ENCODE results near the gene NPTX1.
A peak's percentile ranks its signal among the peaks of the same experiment; 100 is the strongest.

The NPTX1 gene

GRCh38 chr17:80485846-80486245, 9.4 kb upstream of the NPTX1 start:
- H4K20me1 ChIP-seq (ENCODE audit: low read depth, low read length), result no peaks in the 10 kb centered on the region
- no peaks in the 10 kb centered on the region for H3K36me3 ChIP-seq (ENCODE audit: low read length)
- no peaks in the 10 kb centered on the region for H3K27me3 ChIP-seq (ENCODE audit: low read length)
- H3K27ac ChIP-seq (ENCODE audit: low read depth, low read length), result peak overlapping the region; percentile 52
- H2AFZ ChIP-seq (ENCODE audit: low read depth, low read length, severe bottlenecking), result no peak overlapping the region
- no peaks in the 10 kb centered on the region for H3K79me2 ChIP-seq (ENCODE audit: insufficient read depth, low read length)
- H3K9me3 ChIP-seq (ENCODE audit: insufficient read depth, low read length), result no peaks in the 10 kb centered on the region
- TF ChIP-seq EZH2phosphoT487 (conservative IDR thresholded peaks at IDR 0.05; ENCODE audit: low read length) (no peak), CTCF (IDR thresholded peaks at IDR 0.05; ENCODE audit: insufficient read depth, low read length, poor library complexity, severe bottlenecking) (no peak)
- no peak overlapping the region for H3K9ac ChIP-seq (ENCODE audit: low read length)
- no peak overlapping the region for H3K4me3 ChIP-seq (ENCODE audit: insufficient read depth, low read length, poor library complexity, severe bottlenecking)
- no peaks in the 10 kb centered on the region for H3F3A ChIP-seq (ENCODE audit: insufficient read depth)
- H3K9me2 ChIP-seq (replicated peaks; ENCODE audit: insufficient read depth, low read length), result no peaks in the 10 kb centered on the region
- H3K4me2 ChIP-seq (ENCODE audit: low read depth, low read length, poor library complexity, severe bottlenecking), result peak overlapping the region; percentile 37

- Histone ChIP-seq H3K27me3 (ENCODE audit: low read length) (no peaks in the 10 kb centered on the region), H3K4me3 (ENCODE audit: insufficient read depth, low read length, poor library complexity, severe bottlenecking) (no peak overlapping the region), H3K9me2 (replicated peaks; ENCODE audit: insufficient read depth, low read length) (no peaks in the 10 kb centered on the region), H3K27ac (ENCODE audit: low read depth, low read length) (no peak overlapping the region), H3F3A (ENCODE audit: insufficient read depth) (no peaks in the 10 kb centered on the region), H3K9ac (ENCODE audit: low read length) (no peak overlapping the region), H2AFZ (ENCODE audit: low read depth, low read length, severe bottlenecking) (no peak overlapping the region), H3K4me2 (ENCODE audit: low read depth, low read length, poor library complexity, severe bottlenecking) (no peak overlapping the region), H3K36me3 (ENCODE audit: low read length) (no peaks in the 10 kb centered on the region), H3K79me2 (ENCODE audit: insufficient read depth, low read length) (no peaks in the 10 kb centered on the region), H3K9me3 (ENCODE audit: insufficient read depth, low read length) (no peaks in the 10 kb centered on the region), H4K20me1 (ENCODE audit: low read depth, low read length) (no peaks in the 10 kb centered on the region)
- TF ChIP-seq EZH2phosphoT487 (conservative IDR thresholded peaks at IDR 0.05; ENCODE audit: low read length) (no peak), CTCF (IDR thresholded peaks at IDR 0.05; ENCODE audit: insufficient read depth, low read length, poor library complexity, severe bottlenecking) (no peak)
Observed at GRCh38 chr17:80482555-80483308, 6.3 kb upstream of the NPTX1 start.

GRCh38 chr17:80482058-80482318, 5.6 kb upstream of the NPTX1 start:
- no peaks in the 10 kb centered on the region for H3K79me2 ChIP-seq (ENCODE audit: insufficient read depth, low read length)
- H3K9me3 ChIP-seq (ENCODE audit: insufficient read depth, low read length), result no peaks in the 10 kb centered on the region
- no peak overlapping the region for H3K4me3 ChIP-seq (ENCODE audit: insufficient read depth, low read length, poor library complexity, severe bottlenecking)
- no peaks in the 10 kb centered on the region for H3K27me3 ChIP-seq (ENCODE audit: low read length)
- H4K20me1 ChIP-seq (ENCODE audit: low read depth, low read length), result no peaks in the 10 kb centered on the region
- no peak overlapping the region for H3K9ac ChIP-seq (ENCODE audit: low read length)
- no peaks in the 10 kb centered on the region for H3F3A ChIP-seq (ENCODE audit: insufficient read depth)
- no peaks in the 10 kb centered on the region for H3K36me3 ChIP-seq (ENCODE audit: low read length)
- no peak overlapping the region for H3K4me2 ChIP-seq (ENCODE audit: low read depth, low read length, poor library complexity, severe bottlenecking)
- no peak overlapping the region for H2AFZ ChIP-seq (ENCODE audit: low read depth, low read length, severe bottlenecking)
- H3K27ac ChIP-seq (ENCODE audit: low read depth, low read length), result no peak overlapping the region
- TF ChIP-seq CTCF (IDR thresholded peaks at IDR 0.05; ENCODE audit: insufficient read depth, low read length, poor library complexity, severe bottlenecking), result no peak
- TF ChIP-seq EZH2phosphoT487 (conservative IDR thresholded peaks at IDR 0.05; ENCODE audit: low read length), result no peak
- H3K9me2 ChIP-seq (replicated peaks; ENCODE audit: insufficient read depth, low read length), result no peaks in the 10 kb centered on the region
